T-cell (primary cell): ENCODE data around the gene FAM53B. TPM values are rescaled to one million over a fixed set of nuclear protein-coding genes. Genes with fewer than 3 reads are reported as not detected.

Experiments used
- ATAC-seq, 4 experiments: fragments of 200-7000 bp in 3 of 4; fragments of 150-1000 bp in 1 of 4; cut with Tn5 transposase; replicated peaks in 1 of 4; 1 replicate in 3 of 4; 2 replicates in 1 of 4; pipeline ENCODE4 v1.10.0; 2021; ENCODE audit warnings: moderate library complexity in 3 of 4, mild to moderate bottlenecking in 2 of 4, moderate number of reproducible peaks in 1 of 4
- CTCF ChIA-PET, 2 donors: fragments of 300-600 bp; sonication (Branson Sonifier 250); formaldehyde crosslinking; loops; one replicate each; lab custom pipeline; 2022; ENCODE audit warnings: antibody characterized with exemption in 2 of 2; lab: Charles Lee
- POLR2A ChIA-PET, 2 donors: fragments of 300-600 bp; sonication (Branson Sonifier 250); formaldehyde crosslinking; loops; one replicate each; lab custom pipeline; 2022; ENCODE audit warnings: antibody characterized with exemption in 2 of 2; lab: Charles Lee
- DNase-seq, 35 experiments: peaks; one replicate each; pipeline versions ENCODE4 v3.0.0 to v3.0.0-alpha.2; 2013 to 2023
- H3K27ac ChIP-seq: one replicate; pipeline ENCODE4 v1.5.1; 2013; ENCODE audit warnings: low read length
- H3K27me3 ChIP-seq, 2 experiments: replicated peaks in 1 of 2; 1 replicate in 1 of 2; 2 replicates in 1 of 2; pipeline versions ENCODE4 v1.6.1 to v1.7.0; 2013; ENCODE audit warnings: low read length in 1 of 2, mixed read lengths in 1 of 2; ENCODE audit not compliant: control insufficient read depth in 2 of 2, insufficient read depth in 2 of 2; ENCODE audit errors: extremely low read depth in 1 of 2
- H3K36me3 ChIP-seq, 2 donors: 1 replicate in 1 of 2; 2 replicates in 1 of 2; pipeline versions ENCODE4 v1.6.1 to v1.7.0; 2013; ENCODE audit warnings: low read length in 1 of 2; ENCODE audit not compliant: control insufficient read depth in 2 of 2, insufficient read depth in 1 of 2; ENCODE audit errors: extremely low read depth in 1 of 2
- H3K4me1 ChIP-seq, 2 experiments: 1 replicate in 1 of 2; 2 replicates in 1 of 2; pipeline versions ENCODE4 v1.6.1 to v1.7.0; 2013; ENCODE audit warnings: low read length in 2 of 2, mixed read lengths in 1 of 2; ENCODE audit not compliant: insufficient read depth in 2 of 2, control insufficient read depth in 1 of 2; ENCODE audit errors: extremely low read depth in 1 of 2
- H3K4me3 ChIP-seq, 2 donors: 1 replicate in 1 of 2; 2 replicates in 1 of 2; pipeline versions ENCODE4 v1.5.1 to v1.7.0; 2013; ENCODE audit warnings: mild to moderate bottlenecking in 2 of 2, low read length in 1 of 2, moderate library complexity in 1 of 2; ENCODE audit not compliant: control insufficient read depth in 1 of 2; ENCODE audit errors: extremely low read depth in 1 of 2
- H3K9me3 ChIP-seq: 2 replicates; pipeline ENCODE4 v1.7.0; 2013
- H3K27ac Mint-ChIP-seq, 2 donors: one replicate each; pipeline ENCODE4 v1.8.0; 2020 to 2021; ENCODE audit warnings: mild to moderate bottlenecking in 2 of 2, mixed read lengths in 2 of 2
- H3K27me3 Mint-ChIP-seq, 2 donors: one replicate each; pipeline ENCODE4 v1.8.0; 2021 to 2022; ENCODE audit warnings: mixed read lengths in 2 of 2
- H3K36me3 Mint-ChIP-seq: one replicate; pipeline ENCODE4 v1.8.0; 2021; ENCODE audit warnings: mixed read lengths
- H3K4me1 Mint-ChIP-seq, 3 donors: one replicate each; pipeline ENCODE4 v1.8.0; 2020 to 2022; ENCODE audit warnings: mixed read lengths in 3 of 3, mild to moderate bottlenecking in 1 of 3
- H3K4me3 Mint-ChIP-seq, 3 donors: one replicate each; pipeline ENCODE4 v1.8.0; 2020 to 2022; ENCODE audit warnings: mild to moderate bottlenecking in 3 of 3, mixed read lengths in 3 of 3, moderate library complexity in 3 of 3
- H3K9me3 Mint-ChIP-seq, 3 donors: one replicate each; pipeline ENCODE4 v1.8.0; 2020 to 2022; ENCODE audit warnings: mixed read lengths in 3 of 3
- WGBS: methylation state at CpG from one replicate; pipeline ENCODE4 v1.1.5; 2013; ENCODE audit warnings: missing lambda C conversion rate; ENCODE audit not compliant: insufficient coverage; 5-methylcytosine and 5-hydroxymethylcytosine counted together
- total RNA-seq, 35 experiments: library from RNA in 6 of 35; stranded (reverse) in 6 of 35; fragments of 120-200 nt in 1 of 35; gene quantifications; one replicate each; pipeline versions ENCODE4 v1.2.1 to v1.2.4 and lab custom pipeline; 2013 to 2026

The FAM53B gene
- total RNA-seq, 5 donors from 2014 or later (not counting 1 experiment from before 2014, with no cell fraction given), result 39.3 to 86.5 (median 52.3) TPM

GRCh38 chr10:124605856-124606812, 138.0 kb downstream of the FAM53B start:
- POLR2A ChIA-PET, result no interaction called here
- H3K9me3 ChIP-seq, result no peaks in the 10 kb centered on the region
- H3K36me3 ChIP-seq, result no peaks in the 10 kb centered on the region
- DNase-seq (no peak), ATAC-seq (no peak)
- Mint-ChIP-seq H3K27ac (no peak overlapping the region), H3K4me3 (no peak overlapping the region), H3K4me1 (peaks cover 3 to 17% (median 5%) of the 10 kb centered on the region in 3 donors), H3K27me3 (no peaks in the 10 kb centered on the region), H3K9me3 (no peaks in the 10 kb centered on the region), H3K36me3 (no peaks in the 10 kb centered on the region)
- WGBS, result 78% methylated on average over 16 of the region's 31 CpGs
- no peak overlapping the region for H3K4me3 ChIP-seq
- H3K27me3 ChIP-seq, result no peaks in the 10 kb centered on the region
- CTCF ChIA-PET, result no interaction called here
- H3K27ac ChIP-seq, result no peak overlapping the region
- H3K4me1 ChIP-seq, result peaks cover 2 to 13% of the 10 kb centered on the region in 2 experiments

- ATAC-seq (no peak), DNase-seq (no peak)
- Histone ChIP-seq H3K27ac (no peak overlapping the region), H3K36me3 (no peaks in the 10 kb centered on the region), H3K27me3 (no peaks in the 10 kb centered on the region), H3K4me1 (peaks cover 0 to 8% of the 10 kb centered on the region in 2 experiments), H3K4me3 (no peak overlapping the region), H3K9me3 (no peaks in the 10 kb centered on the region)
- peaks cover 0 to 19% (median 3%) of the 10 kb centered on the region in 3 donors for H3K4me1 Mint-ChIP-seq
- no peak overlapping the region for H3K27ac Mint-ChIP-seq
- H3K36me3 Mint-ChIP-seq, result no peaks in the 10 kb centered on the region
- ChIA-PET POLR2A (no interaction called here), CTCF (no interaction called here)
- no peak overlapping the region for H3K4me3 Mint-ChIP-seq
- no peaks in the 10 kb centered on the region for H3K9me3 Mint-ChIP-seq
- H3K27me3 Mint-ChIP-seq, result no peaks in the 10 kb centered on the region
- 91% methylated on average over 5 of the region's 5 CpGs for WGBS
Observed at GRCh38 chr10:124605481-124605855, 138.7 kb downstream of the FAM53B start.

- no peak for ATAC-seq
- WGBS, result 80% methylated on average over 8 of the region's 8 CpGs
- Histone ChIP-seq H3K4me1 (peaks cover 0 to 5% of the 10 kb centered on the region in 2 experiments), H3K9me3 (no peaks in the 10 kb centered on the region), H3K27me3 (no peaks in the 10 kb centered on the region), H3K27ac (no peak overlapping the region), H3K36me3 (no peaks in the 10 kb centered on the region), H3K4me3 (no peak overlapping the region)
- ChIA-PET POLR2A (no interaction called here), CTCF (interaction anchor here in 1 of 2 donors (2.1 kb wide), 1 partner anchor 137 kb away, joined by 4 read pairs; no protein-coding TSS in a partner anchor)
- Mint-ChIP-seq H3K27me3 (no peaks in the 10 kb centered on the region), H3K36me3 (no peaks in the 10 kb centered on the region), H3K4me3 (no peak overlapping the region), H3K4me1 (peaks cover 0 to 18% (median 3%) of the 10 kb centered on the region in 3 donors), H3K9me3 (no peaks in the 10 kb centered on the region), H3K27ac (no peak overlapping the region)
- no peak for DNase-seq
Observed at GRCh38 chr10:124605001-124605370, 139.2 kb downstream of the FAM53B start.

GRCh38 chr10:124604214-124605000, 139.8 kb downstream of the FAM53B start:
- CTCF ChIA-PET, result interaction anchor here in 1 of 2 donors (2.1 kb wide), 1 partner anchor 137 kb away, joined by 4 read pairs; no protein-coding TSS in a partner anchor
- no peaks in the 10 kb centered on the region for H3K9me3 Mint-ChIP-seq
- Histone ChIP-seq H3K27ac (no peak overlapping the region), H3K27me3 (no peaks in the 10 kb centered on the region), H3K36me3 (no peaks in the 10 kb centered on the region), H3K4me3 (no peak overlapping the region), H3K4me1 (peaks cover 0 to 3% of the 10 kb centered on the region in 2 experiments), H3K9me3 (no peaks in the 10 kb centered on the region)
- POLR2A ChIA-PET, result no interaction called here
- WGBS, result 86% methylated on average over 21 of the region's 22 CpGs
- H3K4me3 Mint-ChIP-seq, result no peak overlapping the region
- no peak for DNase-seq
- peaks cover 0 to 17% (median 0%) of the 10 kb centered on the region in 3 donors for H3K4me1 Mint-ChIP-seq
- H3K27me3 Mint-ChIP-seq, result no peaks in the 10 kb centered on the region
- H3K27ac Mint-ChIP-seq, result no peak overlapping the region
- no peak for ATAC-seq
- H3K36me3 Mint-ChIP-seq, result no peaks in the 10 kb centered on the region

GRCh38 chr10:124603376-124604213, 140.6 kb downstream of the FAM53B start:
- POLR2A ChIA-PET, result no interaction called here
- Histone ChIP-seq H3K36me3 (no peaks in the 10 kb centered on the region), H3K4me1 (no peaks in the 10 kb centered on the region), H3K4me3 (no peak overlapping the region), H3K9me3 (no peaks in the 10 kb centered on the region), H3K27me3 (no peaks in the 10 kb centered on the region), H3K27ac (no peak overlapping the region)
- H3K4me3 Mint-ChIP-seq, result no peak overlapping the region
- no peak overlapping the region for H3K27ac Mint-ChIP-seq
- 87% methylated on average over 16 of the region's 18 CpGs for WGBS
- no peak for DNase-seq
- peaks cover 0 to 22% (median 3%) of the 10 kb centered on the region in 3 donors for H3K4me1 Mint-ChIP-seq
- CTCF ChIA-PET, result interaction anchor here in 1 of 2 donors (2.1 kb wide), 1 partner anchor 138 kb away, joined by 4 read pairs; no protein-coding TSS in a partner anchor
- H3K9me3 Mint-ChIP-seq, result no peaks in the 10 kb centered on the region
- H3K36me3 Mint-ChIP-seq, result no peaks in the 10 kb centered on the region
- ATAC-seq, result no peak
- no peaks in the 10 kb centered on the region for H3K27me3 Mint-ChIP-seq
